ENCODE data around the gene HLA-DQA1.
A peak's percentile ranks its signal among the peaks of the same experiment; 100 is the strongest.
"Not testable (repeated sequence)": the region's sequence is repeated elsewhere in the genome, so short reads cannot be mapped to it uniquely, and the experiment has no call there.

The HLA-DQA1 gene

DNA sequence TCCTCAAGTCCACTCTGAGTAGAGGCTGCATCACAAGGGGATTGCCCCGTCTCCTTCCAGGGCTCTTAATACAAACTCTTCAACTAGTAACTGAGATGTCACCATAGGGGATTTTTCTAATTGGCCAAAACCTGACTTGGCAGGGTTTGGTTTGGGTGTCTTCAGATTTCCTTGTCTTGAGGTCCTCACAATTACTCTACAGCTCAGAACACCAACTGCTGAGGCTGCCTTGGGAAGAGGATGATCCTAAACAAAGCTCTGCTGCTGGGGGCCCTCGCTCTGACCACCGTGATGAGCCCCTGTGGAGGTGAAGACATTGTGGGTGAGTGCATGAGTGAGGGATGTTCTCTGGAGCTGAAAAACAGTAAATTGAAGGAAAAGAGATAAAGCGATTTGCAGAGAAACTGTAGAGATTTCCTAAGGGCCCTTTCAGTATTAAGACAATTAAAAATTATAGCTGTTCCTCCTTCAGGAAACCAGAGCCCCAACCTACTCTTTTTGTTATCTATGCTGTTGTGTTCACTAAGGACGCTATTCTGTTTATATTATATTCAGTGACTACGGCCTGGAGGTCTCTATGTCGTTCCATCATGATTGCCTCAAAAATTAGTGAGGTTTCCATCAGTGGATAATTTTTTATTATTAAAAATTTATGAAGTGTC is at the start of gene HLA-DQA1:
HLA-DQA1 (plus strand) TSS at position 188 of the 662 bp plus-strand sequence; CDS start at position 241, 53 bp downstream.
- peak; percentile 70 for DNase-seq (ENCODE audit: low spot score)

DNA sequence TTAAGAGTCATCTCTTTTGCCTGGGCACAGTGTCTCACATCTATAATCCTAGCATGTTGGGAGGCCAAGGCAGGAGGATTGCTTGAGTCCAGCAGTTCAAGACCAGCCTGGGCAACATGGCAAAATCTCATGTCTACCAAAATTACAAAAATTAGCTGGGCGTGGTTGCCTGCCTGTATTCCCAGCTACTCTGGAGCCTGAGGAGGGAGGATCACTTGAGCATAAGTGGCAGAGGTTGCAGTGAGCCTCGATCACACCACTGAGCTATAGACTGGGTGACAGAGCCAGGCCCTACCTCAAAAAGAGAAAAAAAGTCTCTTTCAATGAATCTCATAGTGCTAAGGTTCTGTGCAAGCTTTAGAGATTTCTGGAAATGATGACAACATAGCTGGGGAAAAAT is 49.0 kb upstream of the HLA-DQA1 start:
- DNase-seq (ENCODE audit: low spot score), result no peak

DNA sequence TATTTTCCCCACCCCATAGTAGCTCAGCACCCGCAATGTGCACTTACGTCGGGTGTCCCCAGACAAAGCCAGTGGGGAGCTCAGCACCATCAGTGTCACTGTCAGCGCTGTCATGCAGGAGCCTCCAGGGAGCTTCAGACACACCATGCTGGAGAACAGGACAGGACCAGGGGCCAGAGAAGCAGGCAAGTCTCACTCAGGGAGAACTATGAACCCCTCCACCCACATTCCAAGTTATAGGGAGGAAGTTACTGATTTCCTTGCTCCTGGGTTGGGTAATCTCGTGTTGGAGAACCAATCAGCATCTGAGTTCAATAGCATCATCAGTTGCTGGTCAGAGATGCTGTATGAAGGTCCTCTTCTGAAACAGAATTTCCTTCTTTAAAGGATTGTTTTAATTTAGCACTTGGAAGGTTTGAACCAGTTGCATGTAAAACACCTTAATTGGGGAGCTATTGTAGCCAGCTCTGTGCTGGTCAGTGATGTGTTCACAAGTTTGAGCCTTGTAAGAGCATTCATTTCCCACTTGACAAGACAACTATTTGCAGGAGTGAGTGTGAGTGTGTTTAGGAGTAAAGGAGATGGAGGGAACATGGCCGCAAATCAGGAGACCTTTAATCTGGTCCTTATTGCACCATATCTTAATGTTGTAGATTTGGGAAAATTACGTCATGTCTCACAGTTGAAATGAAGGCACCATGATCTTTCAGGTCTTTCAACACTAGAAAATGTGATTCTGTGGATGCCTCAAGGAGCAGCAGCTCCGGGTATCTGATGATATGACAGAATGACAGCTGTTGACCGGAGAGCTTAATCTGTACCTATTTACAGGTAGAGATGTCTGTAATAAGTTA is 47.4 kb upstream of the HLA-DQA1 start, which contains the start of gene HLA-DRB1:
HLA-DRB1 (minus strand) TSS at position 253 of the 854 bp plus-strand sequence; CDS start at position 147, 106 bp downstream.
- peak; percentile 71 for DNase-seq (ENCODE audit: low spot score)

DNA sequence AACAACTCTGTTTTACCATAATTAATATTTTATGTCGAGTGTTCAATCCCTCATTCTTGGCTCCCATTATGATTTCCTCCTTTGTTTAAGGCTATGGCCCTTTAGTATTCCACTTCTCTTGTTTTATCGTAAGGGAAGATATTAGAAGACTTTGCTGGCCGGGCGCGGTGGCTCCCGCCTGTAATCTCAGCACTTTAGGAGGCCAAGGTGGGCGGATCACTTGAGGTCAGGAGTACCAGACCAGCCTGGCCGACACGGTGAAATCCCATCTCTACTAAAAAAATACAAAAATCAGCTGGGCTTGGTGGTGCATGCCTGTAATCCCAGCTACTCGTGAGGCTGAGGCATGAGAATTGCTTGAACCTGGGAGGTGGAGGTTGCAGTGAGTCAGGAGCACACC is 46.5 kb upstream of the HLA-DQA1 start:
- not testable (repeated sequence) for DNase-seq (ENCODE audit: low spot score)

DNA sequence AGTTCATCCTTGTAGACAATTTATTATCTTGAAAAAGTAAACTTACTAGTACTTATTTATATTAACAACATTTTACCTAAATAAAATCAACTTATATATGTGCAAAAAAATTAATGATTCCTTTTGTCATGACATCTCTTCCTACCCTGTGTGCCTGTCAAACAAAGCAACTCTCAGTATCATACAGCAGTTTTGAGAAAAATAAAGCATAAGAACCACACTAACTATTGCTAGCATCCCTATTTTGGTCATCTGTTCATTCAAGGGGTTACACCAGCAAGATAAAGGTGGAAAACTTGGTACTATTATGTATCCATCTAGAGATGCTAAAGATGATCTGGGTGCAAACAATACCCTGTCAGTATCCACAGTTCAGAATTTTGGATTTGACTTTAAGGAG is 40.2 kb upstream of the HLA-DQA1 start:
- DNase-seq (ENCODE audit: low spot score), result no peak

DNA sequence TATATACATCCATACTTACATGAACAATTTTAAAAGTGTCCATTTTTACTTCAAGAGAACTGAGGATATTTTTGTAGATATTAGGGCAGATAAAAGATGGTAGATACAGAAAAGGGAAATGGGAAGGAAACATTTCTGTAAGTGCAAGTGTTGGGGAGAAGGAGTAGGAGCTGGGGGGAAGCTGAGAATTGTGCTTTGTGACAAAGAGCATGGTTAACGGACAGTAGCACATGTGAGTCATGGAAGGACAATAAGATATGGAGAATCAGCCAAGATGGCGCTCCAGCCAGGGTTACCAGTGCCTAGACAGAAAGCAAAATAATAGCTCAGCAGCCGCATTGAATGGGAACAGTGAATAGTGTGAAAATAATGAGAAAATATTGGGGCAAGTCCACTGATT is 34.8 kb upstream of the HLA-DQA1 start:
- no peak for DNase-seq (ENCODE audit: low spot score)

DNA sequence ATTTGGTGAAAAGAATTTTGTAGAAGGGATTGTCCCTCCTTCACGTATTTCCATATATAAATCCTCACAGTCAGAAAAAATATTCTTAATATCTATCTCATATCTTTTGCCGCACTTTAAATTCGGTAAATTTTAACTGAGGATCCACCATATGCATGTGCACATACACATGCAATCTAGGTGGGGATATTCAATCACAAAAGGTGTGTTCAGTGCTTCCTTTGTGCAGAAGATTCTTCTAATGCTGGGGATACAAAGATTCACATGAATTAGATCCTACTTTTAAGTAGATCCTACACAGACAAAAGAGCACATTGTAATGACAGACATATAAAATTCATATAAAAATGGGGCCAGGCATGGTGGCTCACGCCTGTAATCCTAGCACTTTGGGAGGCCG is 34.0 kb upstream of the HLA-DQA1 start:
- DNase-seq (ENCODE audit: low spot score), result no peak

DNA sequence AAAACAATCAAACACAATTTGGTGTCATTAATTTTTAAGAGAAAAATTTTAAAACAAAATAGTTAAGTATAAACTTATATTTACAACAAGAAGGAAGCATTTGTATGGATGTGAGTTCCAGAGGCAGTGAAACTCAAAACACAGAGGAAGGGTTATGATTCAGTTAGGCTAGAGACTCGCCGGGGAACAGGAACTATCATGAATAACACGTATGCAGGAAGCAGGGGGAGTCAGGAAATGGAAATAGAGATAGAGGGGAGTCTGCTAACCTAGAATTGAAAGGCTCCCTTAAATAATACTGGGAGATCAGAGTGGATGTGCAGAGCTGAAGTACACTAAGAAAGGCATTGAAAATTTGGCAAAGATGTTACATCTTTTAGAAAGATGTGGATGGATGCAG is 33.3 kb upstream of the HLA-DQA1 start:
- no peak for DNase-seq (ENCODE audit: low spot score)

DNA sequence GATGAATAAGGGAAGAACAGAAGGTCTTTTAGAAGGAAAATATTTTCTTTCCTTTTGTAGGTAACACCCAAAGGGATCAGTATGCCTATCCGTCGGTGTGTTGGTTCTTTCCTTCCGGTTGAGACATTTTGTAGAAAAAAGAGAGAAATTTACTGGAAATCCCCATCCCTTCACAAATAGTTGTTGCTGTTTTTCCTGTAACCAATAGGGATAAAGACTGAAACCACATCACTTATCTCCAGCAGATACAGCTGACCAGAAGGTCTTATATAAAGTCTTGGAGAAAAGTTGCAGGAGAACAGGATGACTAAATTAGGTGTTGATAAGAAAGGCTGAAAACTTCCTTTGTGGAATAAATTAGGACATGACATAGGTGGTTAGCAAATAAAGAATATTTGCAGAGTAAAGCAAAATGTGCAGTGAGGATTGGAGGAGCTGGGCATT is 32.8 kb upstream of the HLA-DQA1 start:
- peak; percentile 25 for DNase-seq (ENCODE audit: low spot score)

DNA sequence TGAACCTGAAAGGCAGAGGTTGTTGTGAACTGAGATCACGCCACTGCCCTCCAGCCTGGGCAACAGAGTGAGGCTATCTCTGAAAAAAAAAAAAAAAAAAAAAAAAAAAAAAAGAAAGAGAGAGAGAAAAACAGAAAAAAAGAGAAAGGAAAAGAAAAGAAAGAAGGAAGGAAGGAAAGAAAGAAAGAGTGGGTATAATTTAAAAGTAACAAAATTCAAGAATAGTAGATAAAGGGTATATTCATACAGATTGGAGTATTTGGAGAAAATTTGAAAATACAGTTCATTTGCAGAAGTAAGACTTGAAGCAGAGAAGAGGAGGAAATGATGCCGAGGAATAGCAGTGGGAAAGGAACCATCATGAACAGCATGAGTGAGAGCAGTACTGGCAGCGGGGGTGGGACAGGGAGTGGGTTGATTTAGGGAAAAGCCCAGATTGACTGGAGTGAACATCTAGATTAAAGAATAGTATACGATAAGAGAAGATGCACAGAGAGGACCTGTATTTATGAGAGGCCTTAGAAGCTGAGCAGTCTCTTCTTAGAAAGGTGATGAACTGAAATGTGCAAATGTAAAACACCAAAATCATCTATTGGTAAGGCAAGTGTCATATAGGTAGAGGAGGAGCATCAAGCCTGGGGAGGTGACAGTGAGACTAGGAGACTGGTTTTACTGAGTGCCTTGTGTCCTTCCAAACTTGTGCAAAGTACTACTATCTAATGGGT is 29.8 kb upstream of the HLA-DQA1 start:
- no peak for DNase-seq (ENCODE audit: low spot score)

DNA sequence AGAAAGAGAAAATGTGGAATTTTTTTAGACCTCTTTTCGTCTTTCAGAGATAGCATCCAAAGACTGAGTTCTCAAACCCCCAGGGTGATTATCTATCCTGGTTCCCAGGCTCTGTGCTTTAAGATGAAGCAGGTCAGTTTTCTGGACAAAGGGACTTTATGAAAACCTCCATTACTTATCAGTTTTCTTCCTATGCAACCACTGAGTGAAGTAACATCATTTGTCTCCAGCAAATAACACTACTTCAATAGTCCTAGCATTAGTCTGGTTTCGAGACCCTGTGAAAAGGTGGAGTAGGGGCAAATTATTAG is 29.3 kb upstream of the HLA-DQA1 start:
- no peak for DNase-seq (ENCODE audit: low spot score)

DNA sequence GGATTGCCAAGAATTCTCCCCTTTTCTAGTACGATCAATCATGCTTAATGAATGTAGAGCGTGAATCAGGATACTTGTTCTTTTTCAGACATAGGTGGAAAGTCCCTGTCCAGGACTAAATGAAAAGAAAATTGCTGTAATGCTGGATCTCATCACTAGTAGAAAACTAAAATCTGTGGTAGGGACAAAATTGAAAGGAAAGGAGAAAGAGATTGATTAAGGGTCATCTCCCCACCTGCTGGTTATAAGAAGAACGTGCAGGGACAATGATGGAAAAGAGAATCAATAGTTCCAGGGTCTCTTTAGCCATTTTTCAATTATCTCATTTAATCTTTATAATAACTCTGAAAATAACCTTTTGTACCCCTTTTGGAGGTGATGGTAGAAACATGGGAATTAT is 28.8 kb upstream of the HLA-DQA1 start:
- no peak for DNase-seq (ENCODE audit: low spot score)

DNA sequence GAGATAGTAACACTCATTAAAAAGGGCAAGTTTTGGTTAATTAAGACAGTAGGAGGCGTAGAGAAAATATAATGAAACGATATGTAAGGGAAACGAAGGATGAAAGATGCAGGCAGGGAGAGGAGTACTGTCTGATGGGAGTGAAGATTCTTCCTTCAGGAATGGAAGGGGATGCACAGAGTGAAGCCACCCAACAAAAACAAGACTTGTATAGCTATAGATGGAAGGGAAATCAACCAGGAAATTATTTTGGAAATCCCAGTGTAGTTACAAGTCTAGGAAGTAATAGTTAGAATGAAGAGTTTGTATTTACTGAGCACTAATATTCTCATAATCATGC is 27.8 kb upstream of the HLA-DQA1 start:
- no peak for DNase-seq (ENCODE audit: low spot score)

DNA sequence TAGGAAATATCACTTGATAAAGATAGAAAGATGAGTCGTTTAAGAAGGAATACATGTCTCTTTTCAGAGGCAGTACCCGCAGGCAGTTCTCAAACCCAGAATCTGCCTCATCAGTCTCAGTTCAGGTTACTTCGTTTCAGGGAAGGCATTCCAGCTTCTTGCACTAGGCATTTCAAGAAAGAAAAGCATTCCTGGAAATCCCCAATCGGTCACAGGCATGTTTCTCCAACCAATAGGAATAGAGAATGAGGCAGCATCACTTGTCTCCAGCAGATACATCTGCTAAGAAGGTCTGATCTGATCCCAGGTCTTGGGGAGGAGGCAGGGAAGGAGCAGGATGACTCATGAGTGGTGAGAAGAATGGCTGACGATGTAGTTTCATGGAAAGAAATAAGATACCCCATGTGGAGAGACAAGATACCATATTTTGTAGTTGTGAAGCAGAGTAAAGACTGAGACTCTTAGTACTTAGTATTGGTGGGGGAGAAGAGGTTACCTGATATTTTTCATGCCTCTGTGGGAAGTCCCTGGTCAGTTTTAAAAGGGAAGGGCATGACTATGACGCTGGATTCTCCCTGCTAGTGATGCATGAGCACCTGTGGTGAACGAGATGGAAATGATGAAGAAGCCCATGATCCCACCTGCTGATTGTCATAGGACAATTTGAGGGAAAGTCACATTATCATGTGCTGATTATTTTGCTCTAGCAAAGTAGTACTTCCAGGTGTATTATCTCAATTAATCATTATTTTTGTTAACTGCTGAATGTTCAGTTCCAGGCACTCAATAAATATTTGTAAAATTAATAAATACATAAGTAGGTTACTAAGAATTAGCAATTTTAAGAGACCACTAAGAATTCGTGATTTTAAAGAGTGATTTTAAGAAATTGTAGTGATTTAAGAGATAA is 27.2 kb upstream of the HLA-DQA1 start:
- DNase-seq (ENCODE audit: low spot score), result peak; percentile 78

DNA sequence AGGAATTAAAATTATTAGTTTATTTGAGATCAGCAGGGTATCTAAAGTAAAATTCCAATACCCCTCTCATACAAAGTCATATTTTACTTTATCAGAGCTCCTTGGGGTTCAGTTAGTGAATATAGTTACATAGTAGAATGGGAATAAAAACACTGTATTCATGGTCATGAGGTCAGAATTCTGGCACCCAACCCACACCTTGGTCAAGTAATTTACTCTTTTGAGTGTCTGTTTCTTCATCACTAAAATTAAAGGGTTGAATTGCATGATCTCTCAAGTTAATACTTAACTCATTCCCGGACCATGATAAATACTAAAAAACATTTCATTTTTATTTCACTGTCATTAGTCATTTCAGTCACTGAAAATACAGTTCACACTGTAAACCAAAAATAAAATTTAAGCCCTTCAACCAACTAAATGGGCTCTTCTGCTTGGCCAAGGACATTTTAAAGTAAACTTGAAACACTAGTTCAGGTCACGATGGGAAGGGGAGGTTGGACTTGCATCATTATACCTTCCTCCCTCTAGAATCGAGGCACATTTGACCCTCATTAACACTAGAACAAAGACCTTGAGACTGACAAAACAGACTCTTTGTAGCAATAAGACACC is 26.4 kb upstream of the HLA-DQA1 start:
- no peak for DNase-seq (ENCODE audit: low spot score)

DNA sequence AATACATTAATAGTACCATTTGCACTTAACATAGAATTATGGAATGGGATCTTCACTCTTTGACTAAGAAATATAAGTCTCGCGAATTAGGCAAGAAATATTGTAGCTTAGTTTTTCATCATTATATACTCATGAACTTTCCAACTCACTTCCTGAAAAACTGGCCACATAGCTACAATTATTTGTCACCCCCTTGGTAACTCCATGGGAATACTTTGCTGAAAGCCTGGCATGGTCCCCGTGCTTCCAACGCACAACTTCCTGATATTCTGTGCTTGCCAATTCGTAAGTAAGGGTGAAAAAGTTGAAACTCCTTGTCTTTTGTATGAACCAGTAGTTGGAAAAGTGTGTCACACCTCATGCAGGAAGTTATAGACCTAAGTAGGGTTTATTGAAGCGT is 23.7 kb upstream of the HLA-DQA1 start:
- no peak for DNase-seq (ENCODE audit: low spot score)

DNA sequence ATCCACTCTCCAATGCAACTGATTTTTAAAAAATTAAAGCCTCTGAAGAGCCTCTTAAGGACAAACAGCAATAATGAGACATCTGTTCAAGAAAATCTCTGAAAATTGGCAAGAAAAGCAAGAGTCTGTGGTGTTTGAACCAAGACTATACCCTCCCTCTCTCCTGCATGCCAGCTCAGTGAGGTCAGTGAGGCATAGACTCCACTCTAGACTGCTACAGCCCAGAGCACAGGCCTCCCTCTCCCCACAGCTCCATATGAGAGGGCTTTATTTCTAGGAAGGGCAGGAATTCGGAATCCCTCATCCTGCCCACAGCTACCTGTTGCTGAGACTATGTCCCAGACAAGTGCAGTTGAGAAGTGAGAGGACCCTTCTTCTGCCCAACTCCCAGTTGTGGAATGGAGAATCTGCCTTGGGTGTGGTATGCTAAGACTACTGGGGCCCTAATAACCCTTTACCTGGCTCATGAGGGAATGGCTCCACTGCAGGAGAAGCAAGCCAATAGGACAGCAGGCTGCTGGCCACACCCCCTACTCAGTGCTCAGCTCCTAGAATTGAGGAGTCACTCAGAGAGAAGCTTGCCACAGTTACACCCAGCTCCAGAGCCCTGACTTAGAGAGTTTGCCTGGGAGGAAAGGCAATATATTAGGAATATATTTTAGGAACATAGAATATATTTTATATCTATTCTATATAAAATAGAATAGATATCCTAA is 22.7 kb upstream of the HLA-DQA1 start:
- no peak for DNase-seq (ENCODE audit: low spot score)

DNA sequence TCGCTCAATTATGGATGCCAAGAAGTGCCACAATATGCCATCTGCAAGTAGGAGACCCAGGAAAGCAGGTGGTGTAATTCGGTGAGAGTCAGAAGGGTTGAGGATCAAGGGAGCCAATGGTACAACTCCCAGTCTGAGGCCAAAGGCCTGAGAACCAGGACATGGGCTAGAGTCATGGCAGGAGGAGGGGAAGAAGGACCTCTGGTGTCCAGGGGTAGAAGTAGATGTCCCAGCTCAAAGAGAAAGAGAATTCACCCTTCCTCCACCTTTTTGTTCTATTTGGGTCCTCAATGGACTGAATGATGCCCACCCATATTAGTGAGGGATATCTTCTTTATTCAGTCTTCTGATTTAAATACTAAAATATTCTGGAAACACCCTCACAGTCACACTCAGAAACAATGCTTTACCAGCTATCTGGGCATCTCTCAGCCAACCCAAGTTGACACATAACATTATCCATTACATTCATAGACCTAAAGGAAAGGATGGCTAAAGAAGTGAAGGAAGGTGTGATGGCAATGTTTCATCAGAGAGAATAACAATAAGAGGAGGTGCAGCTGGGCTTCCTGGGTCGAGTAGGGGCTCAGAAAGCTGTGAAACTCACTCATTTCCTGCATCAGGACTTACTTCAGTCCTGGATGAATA is 21.2 kb upstream of the HLA-DQA1 start:
- no peak for DNase-seq (ENCODE audit: low spot score)

DNA sequence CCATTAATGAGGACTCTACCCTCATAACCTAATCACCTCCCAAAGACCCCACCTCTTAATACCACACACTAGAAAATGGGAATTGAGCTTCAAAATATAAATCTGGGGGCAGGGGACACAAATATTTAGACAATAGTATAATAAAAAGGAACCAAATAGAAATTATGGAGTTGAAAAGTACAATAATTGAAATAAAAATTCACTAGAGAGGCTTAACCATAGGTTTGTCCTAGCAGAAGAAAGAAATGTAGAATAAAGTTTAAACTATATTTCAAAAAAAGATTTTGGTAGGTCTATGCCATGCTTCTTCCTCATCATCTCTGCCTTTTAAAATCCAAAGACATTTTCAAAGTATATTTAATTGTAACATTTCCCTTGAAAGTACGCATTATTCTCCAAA is 19.5 kb upstream of the HLA-DQA1 start:
- no peak for DNase-seq (ENCODE audit: low spot score)

DNA sequence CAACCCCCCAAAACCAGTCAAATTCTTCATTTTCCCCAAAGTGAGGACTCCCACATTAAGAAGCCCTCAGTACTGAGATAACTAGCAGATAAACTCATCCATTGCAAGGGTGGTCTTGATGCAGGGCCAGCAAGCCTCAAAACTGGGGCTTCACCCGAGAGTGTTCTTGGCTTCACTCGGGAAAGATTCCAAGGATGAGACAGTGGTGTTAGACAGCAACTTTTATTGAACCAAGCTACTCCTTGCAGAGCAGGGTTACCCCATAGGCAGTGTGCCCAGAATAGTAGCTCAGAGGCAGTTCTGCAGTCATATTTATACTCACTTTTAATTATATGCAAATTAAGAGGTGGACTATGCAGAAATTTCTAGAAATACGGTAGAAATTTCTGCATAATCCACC is 15.8 kb upstream of the HLA-DQA1 start:
- DNase-seq (ENCODE audit: low spot score), result no peak
